Measurements from ENCODE around the gene P2RY12.

The P2RY12 gene

GRCh38 chr3:151415289-151415688 is 30.7 kb upstream of the P2RY12 start:
- Histone ChIP-seq H3K27ac (ENCODE audit: low read depth, low read length) (no peak overlapping the region), H3K79me2 (ENCODE audit: control insufficient read depth, insufficient read depth, low read length, unreplicated experiment) (no peaks in the 10 kb centered on the region), H3K36me3 (ENCODE audit: insufficient read depth, low read length) (no peaks in the 10 kb centered on the region), H3K27me3 (ENCODE audit: insufficient read depth, low read length) (no peaks in the 10 kb centered on the region), H2AFZ (ENCODE audit: low read length, unreplicated experiment) (no peak overlapping the region), H3K4me1 (ENCODE audit: control insufficient read depth, insufficient read depth, low read length, unreplicated experiment) (peaks cover 7% of the 10 kb centered on the region), H3K4me3 (ENCODE audit: low read depth, low read length) (no peak overlapping the region)

DNA sequence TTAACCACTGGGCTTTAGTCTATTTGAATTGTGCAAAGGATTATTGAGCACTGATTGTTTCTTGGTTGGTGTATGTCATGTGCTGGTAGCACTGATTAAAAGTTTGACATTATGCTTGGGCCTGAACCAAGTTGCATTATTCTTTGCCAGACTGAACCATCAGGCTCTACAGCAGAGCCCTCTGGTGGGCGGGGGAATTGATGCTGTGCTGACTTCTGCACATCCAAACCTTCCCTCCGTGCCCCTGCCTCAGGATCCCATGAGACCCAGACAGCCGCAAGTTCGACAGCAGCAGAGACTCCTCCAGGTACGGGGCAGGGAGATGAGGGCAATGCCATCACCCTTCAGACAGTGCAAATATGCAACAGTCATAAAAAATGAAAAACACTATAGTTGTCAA is 28.4 kb upstream of the P2RY12 start:
- Histone ChIP-seq H2AFZ (ENCODE audit: low read length, unreplicated experiment) (no peak overlapping the region), H3K27me3 (ENCODE audit: insufficient read depth, low read length) (no peaks in the 10 kb centered on the region), H3K36me3 (ENCODE audit: insufficient read depth, low read length) (no peaks in the 10 kb centered on the region), H3K4me1 (ENCODE audit: control insufficient read depth, insufficient read depth, low read length, unreplicated experiment) (peaks cover 7% of the 10 kb centered on the region), H3K79me2 (ENCODE audit: control insufficient read depth, insufficient read depth, low read length, unreplicated experiment) (no peaks in the 10 kb centered on the region), H3K4me3 (ENCODE audit: low read depth, low read length) (no peak overlapping the region), H3K27ac (ENCODE audit: low read depth, low read length) (no peak overlapping the region)

- H3K4me1 ChIP-seq (ENCODE audit: control insufficient read depth, insufficient read depth, low read length, unreplicated experiment) = peaks cover 7% of the 10 kb centered on the region
- no peak overlapping the region for H3K27ac ChIP-seq (ENCODE audit: low read depth, low read length)
- H3K36me3 ChIP-seq (ENCODE audit: insufficient read depth, low read length) = no peaks in the 10 kb centered on the region
- no peak overlapping the region for H2AFZ ChIP-seq (ENCODE audit: low read length, unreplicated experiment)
- no peaks in the 10 kb centered on the region for H3K79me2 ChIP-seq (ENCODE audit: control insufficient read depth, insufficient read depth, low read length, unreplicated experiment)
- no peak overlapping the region for H3K4me3 ChIP-seq (ENCODE audit: low read depth, low read length)
- no peaks in the 10 kb centered on the region for H3K27me3 ChIP-seq (ENCODE audit: insufficient read depth, low read length)
These were observed 26.5 kb upstream of the P2RY12 start for GRCh38 chr3:151410891-151411559.

DNA sequence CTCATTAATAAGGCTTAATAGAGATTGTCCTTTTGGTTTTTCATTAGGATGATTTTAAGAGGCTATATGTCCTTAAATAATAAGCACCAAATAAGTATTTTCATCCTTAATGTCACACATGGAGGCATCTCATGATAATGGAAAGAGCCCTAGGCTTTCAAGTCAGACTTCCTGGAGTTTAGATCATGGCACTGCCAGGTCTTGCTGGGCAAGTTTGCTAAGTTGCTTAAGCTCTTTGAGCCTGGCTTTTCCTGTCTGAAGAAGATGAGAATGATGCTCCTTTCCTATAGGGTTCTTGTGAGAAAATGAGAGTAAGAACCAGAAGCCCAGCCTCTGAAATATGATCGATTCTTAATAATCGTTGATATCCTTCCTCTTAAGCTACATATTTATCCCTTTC is 23.4 kb upstream of the P2RY12 start:
- Histone ChIP-seq H3K36me3 (ENCODE audit: insufficient read depth, low read length) (no peaks in the 10 kb centered on the region), H3K79me2 (ENCODE audit: control insufficient read depth, insufficient read depth, low read length, unreplicated experiment) (no peaks in the 10 kb centered on the region), H2AFZ (ENCODE audit: low read length, unreplicated experiment) (no peak overlapping the region), H3K4me1 (ENCODE audit: control insufficient read depth, insufficient read depth, low read length, unreplicated experiment) (peaks cover 19% of the 10 kb centered on the region), H3K27ac (ENCODE audit: low read depth, low read length) (no peak overlapping the region), H3K27me3 (ENCODE audit: insufficient read depth, low read length) (no peaks in the 10 kb centered on the region), H3K4me3 (ENCODE audit: low read depth, low read length) (no peak overlapping the region)

DNA sequence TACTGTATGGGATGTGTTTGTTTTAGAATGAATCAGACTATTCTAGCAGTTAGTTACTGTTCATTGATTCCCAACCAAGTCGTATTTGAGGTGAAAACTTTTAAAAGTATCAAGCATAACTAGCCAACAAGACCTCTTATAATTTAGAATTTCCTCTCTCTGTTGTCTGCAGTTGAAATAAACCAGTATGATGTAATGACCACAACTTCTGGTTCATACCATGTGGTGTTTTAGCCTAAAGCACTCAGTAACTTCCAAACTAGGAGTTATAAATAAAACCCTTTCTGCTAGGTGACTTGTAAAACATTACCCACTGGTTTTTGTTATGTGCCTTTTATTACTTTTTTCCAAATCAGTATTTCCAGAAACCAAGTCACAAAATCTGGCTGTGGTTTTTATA is 19.8 kb upstream of the P2RY12 start:
- H3K27me3 ChIP-seq (ENCODE audit: insufficient read depth, low read length) = no peaks in the 10 kb centered on the region
- H2AFZ ChIP-seq (ENCODE audit: low read length, unreplicated experiment) = peak overlapping the region; percentile 21
- H3K4me1 ChIP-seq (ENCODE audit: control insufficient read depth, insufficient read depth, low read length, unreplicated experiment) = peaks cover 12% of the 10 kb centered on the region
- no peak overlapping the region for H3K27ac ChIP-seq (ENCODE audit: low read depth, low read length)
- H3K36me3 ChIP-seq (ENCODE audit: insufficient read depth, low read length) = no peaks in the 10 kb centered on the region
- no peak overlapping the region for H3K4me3 ChIP-seq (ENCODE audit: low read depth, low read length)
- H3K79me2 ChIP-seq (ENCODE audit: control insufficient read depth, insufficient read depth, low read length, unreplicated experiment) = no peaks in the 10 kb centered on the region

GRCh38 chr3:151403246-151403645 is 18.7 kb upstream of the P2RY12 start:
- no peak overlapping the region for H3K4me3 ChIP-seq (ENCODE audit: low read depth, low read length)
- no peak overlapping the region for H3K27ac ChIP-seq (ENCODE audit: low read depth, low read length)

GRCh38 chr3:151402349-151402748 is 17.8 kb upstream of the P2RY12 start:
- Histone ChIP-seq H3K27ac (ENCODE audit: low read depth, low read length) (no peak overlapping the region), H3K27me3 (ENCODE audit: insufficient read depth, low read length) (no peaks in the 10 kb centered on the region), H2AFZ (ENCODE audit: low read length, unreplicated experiment) (no peak overlapping the region), H3K4me3 (ENCODE audit: low read depth, low read length) (no peak overlapping the region), H3K36me3 (ENCODE audit: insufficient read depth, low read length) (no peaks in the 10 kb centered on the region), H3K4me1 (ENCODE audit: control insufficient read depth, insufficient read depth, low read length, unreplicated experiment) (peaks cover 12% of the 10 kb centered on the region), H3K79me2 (ENCODE audit: control insufficient read depth, insufficient read depth, low read length, unreplicated experiment) (no peaks in the 10 kb centered on the region)

More at GRCh38 chr3:151403246-151403645, 18.7 kb upstream of the P2RY12 start:
- Histone ChIP-seq H3K36me3 (ENCODE audit: insufficient read depth, low read length) (no peaks in the 10 kb centered on the region), H2AFZ (ENCODE audit: low read length, unreplicated experiment) (no peak overlapping the region), H3K79me2 (ENCODE audit: control insufficient read depth, insufficient read depth, low read length, unreplicated experiment) (no peaks in the 10 kb centered on the region), H3K27me3 (ENCODE audit: insufficient read depth, low read length) (no peaks in the 10 kb centered on the region), H3K4me1 (ENCODE audit: control insufficient read depth, insufficient read depth, low read length, unreplicated experiment) (peaks cover 12% of the 10 kb centered on the region)

- H3K4me3 ChIP-seq (ENCODE audit: low read depth, low read length) = no peak overlapping the region
- H3K4me1 ChIP-seq (ENCODE audit: control insufficient read depth, insufficient read depth, low read length, unreplicated experiment) = peaks cover 16% of the 10 kb centered on the region
- H3K79me2 ChIP-seq (ENCODE audit: control insufficient read depth, insufficient read depth, low read length, unreplicated experiment) = no peaks in the 10 kb centered on the region
- no peak overlapping the region for H2AFZ ChIP-seq (ENCODE audit: low read length, unreplicated experiment)
- no peak overlapping the region for H3K27ac ChIP-seq (ENCODE audit: low read depth, low read length)
- no peaks in the 10 kb centered on the region for H3K27me3 ChIP-seq (ENCODE audit: insufficient read depth, low read length)
- H3K36me3 ChIP-seq (ENCODE audit: insufficient read depth, low read length) = 0 out of 2 replicates have a peak, but pooled peaks cover 3% of the 10 kb centered on the region
These were observed 15.8 kb upstream of the P2RY12 start for GRCh38 chr3:151400341-151400740.

DNA sequence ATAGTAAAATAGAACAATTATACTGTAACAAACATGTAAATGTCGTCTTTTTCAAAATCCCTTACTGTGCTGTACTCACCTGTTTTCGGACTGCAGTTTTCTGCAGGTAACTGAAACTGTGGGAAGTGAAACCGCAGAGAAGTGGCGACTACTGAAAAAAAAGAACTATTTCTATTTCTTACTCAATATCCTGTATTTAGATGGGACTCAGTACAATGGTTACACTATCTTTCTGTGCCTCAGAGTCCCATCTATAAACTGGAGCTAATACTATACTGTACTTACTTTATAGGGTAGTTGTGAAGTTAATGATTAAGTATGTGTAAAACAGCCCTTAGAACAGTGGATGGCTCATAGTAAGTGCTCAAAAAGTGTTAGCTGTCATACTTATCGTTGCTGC is 14.3 kb upstream of the P2RY12 start:
- no peak overlapping the region for H3K4me3 ChIP-seq (ENCODE audit: low read depth, low read length)
- no peaks in the 10 kb centered on the region for H3K27me3 ChIP-seq (ENCODE audit: insufficient read depth, low read length)
- peaks cover 12% of the 10 kb centered on the region for H3K4me1 ChIP-seq (ENCODE audit: control insufficient read depth, insufficient read depth, low read length, unreplicated experiment)
- no peak overlapping the region for H3K27ac ChIP-seq (ENCODE audit: low read depth, low read length)
- H3K79me2 ChIP-seq (ENCODE audit: control insufficient read depth, insufficient read depth, low read length, unreplicated experiment) = no peaks in the 10 kb centered on the region
- H2AFZ ChIP-seq (ENCODE audit: low read length, unreplicated experiment) = no peak overlapping the region
- H3K36me3 ChIP-seq (ENCODE audit: insufficient read depth, low read length) = 0 out of 2 replicates have a peak, but pooled peaks cover 3% of the 10 kb centered on the region

DNA sequence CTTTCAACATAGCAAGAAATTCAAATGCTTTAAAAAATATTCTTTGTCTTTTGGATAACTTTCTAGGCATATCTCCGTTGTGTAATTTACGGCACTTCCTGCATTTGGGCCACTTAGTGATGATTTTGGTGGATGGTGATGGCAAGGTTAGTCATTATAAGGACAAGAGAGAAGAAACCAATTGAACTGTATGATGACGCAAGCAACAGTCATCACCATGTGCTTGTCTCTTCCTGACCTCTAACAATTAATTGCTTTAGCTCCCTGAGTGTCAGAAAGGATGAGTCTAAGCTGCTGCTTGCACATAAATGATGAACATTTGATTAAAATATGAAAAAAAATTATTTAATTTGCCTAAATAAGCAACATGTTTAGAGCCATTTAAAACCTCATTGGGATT is 11.3 kb upstream of the P2RY12 start:
- peaks cover 8% of the 10 kb centered on the region for H3K4me1 ChIP-seq (ENCODE audit: control insufficient read depth, insufficient read depth, low read length, unreplicated experiment)
- H2AFZ ChIP-seq (ENCODE audit: low read length, unreplicated experiment) = peak overlapping the region; percentile 40
- H3K36me3 ChIP-seq (ENCODE audit: insufficient read depth, low read length) = 0 out of 2 replicates have a peak, but pooled peaks cover 3% of the 10 kb centered on the region
- no peaks in the 10 kb centered on the region for H3K27me3 ChIP-seq (ENCODE audit: insufficient read depth, low read length)
- H3K4me3 ChIP-seq (ENCODE audit: low read depth, low read length) = no peak overlapping the region
- H3K79me2 ChIP-seq (ENCODE audit: control insufficient read depth, insufficient read depth, low read length, unreplicated experiment) = no peaks in the 10 kb centered on the region
- H3K27ac ChIP-seq (ENCODE audit: low read depth, low read length) = no peak overlapping the region

GRCh38 chr3:151394611-151395010 is 10.1 kb upstream of the P2RY12 start:
- Histone ChIP-seq H3K4me3 (ENCODE audit: low read depth, low read length) (no peak overlapping the region), H2AFZ (ENCODE audit: low read length, unreplicated experiment) (no peak overlapping the region), H3K27ac (ENCODE audit: low read depth, low read length) (no peak overlapping the region), H3K36me3 (ENCODE audit: insufficient read depth, low read length) (0 out of 2 replicates have a peak, but pooled peaks cover 3% of the 10 kb centered on the region), H3K79me2 (ENCODE audit: control insufficient read depth, insufficient read depth, low read length, unreplicated experiment) (no peaks in the 10 kb centered on the region), H3K4me1 (ENCODE audit: control insufficient read depth, insufficient read depth, low read length, unreplicated experiment) (peaks cover 8% of the 10 kb centered on the region), H3K27me3 (ENCODE audit: insufficient read depth, low read length) (no peaks in the 10 kb centered on the region)

Measured in ACC112 (cell line).